Stomach (tissue), 4 donors: ENCODE data around the gene TTC34.

Experiments
- EP300 ChIP-seq: sonication (generic); formaldehyde crosslinking; IDR thresholded peaks from one replicate; pipeline ENCODE4 v1.6.1; 2017; ENCODE audit warnings: antibody characterized with exemption
- POLR2A ChIP-seq, 4 donors: fragments of 450-650 bp; IDR thresholded peaks; one replicate each; pipeline ENCODE4 v1.6.1; 2016; ENCODE audit warnings: antibody characterized with exemption in 4 of 4, control low read depth in 2 of 4, mild to moderate bottlenecking in 1 of 4, moderate library complexity in 1 of 4
- POLR2AphosphoS5 ChIP-seq, 3 donors: sonication (generic); formaldehyde crosslinking; IDR thresholded peaks; one replicate each; pipeline ENCODE4 v1.6.1; 2016; ENCODE audit warnings: antibody characterized with exemption in 3 of 3
- TF ChIP-seq, protein P1 (sequence below), 7 experiments: fragments of 450-650 bp in 4 of 7; fragments of 200-600 bp in 3 of 7; sonication (generic) in 3 of 7; IDR thresholded peaks; one replicate each; pipeline ENCODE4 v1.5.1; 2016 to 2019; ENCODE audit warnings: antibody characterized with exemption in 7 of 7, control low read depth in 2 of 7, mild to moderate bottlenecking in 1 of 7

DNA sequence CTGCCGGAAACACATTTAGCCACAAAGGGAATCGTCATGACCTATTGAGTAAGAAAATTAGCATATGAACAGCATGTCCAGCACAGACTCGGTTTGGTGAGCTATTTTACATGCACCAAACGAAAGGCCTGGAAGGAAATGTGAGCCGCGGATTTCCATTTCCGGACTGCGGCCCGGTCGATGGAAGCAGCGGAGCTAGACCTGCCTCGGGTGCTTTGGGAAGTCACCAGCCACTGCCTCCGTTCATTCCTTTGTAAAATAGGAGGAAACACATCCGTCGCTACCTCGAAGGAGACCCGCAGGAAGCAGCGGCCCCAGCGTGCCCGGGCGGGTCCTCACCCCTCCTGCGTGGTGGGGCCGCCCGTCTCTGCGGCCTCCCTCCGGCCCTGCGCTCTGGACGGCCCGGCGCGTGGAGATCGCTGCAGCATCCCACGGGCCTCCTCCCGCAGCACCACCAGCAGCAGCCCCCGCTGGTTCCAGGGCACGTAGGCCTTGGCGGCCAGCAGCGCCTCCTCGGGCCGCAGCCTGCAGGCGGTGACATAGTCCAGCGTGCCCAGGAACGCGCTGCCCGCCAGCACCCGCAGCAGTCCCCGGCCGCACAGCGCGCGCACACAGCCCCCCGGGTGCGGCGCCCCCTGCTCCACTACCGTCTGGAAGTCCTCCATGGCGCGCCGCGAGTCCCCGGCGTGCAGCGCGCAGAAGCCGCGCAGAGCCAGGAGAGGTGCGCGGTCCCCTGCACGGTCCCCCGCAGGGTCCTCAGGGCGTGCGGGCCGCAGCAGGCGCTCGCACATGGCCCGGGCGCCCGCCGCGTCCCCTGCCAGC is 12.1 kb downstream of the TTC34 start:
- TF ChIP-seq, protein P1, sequence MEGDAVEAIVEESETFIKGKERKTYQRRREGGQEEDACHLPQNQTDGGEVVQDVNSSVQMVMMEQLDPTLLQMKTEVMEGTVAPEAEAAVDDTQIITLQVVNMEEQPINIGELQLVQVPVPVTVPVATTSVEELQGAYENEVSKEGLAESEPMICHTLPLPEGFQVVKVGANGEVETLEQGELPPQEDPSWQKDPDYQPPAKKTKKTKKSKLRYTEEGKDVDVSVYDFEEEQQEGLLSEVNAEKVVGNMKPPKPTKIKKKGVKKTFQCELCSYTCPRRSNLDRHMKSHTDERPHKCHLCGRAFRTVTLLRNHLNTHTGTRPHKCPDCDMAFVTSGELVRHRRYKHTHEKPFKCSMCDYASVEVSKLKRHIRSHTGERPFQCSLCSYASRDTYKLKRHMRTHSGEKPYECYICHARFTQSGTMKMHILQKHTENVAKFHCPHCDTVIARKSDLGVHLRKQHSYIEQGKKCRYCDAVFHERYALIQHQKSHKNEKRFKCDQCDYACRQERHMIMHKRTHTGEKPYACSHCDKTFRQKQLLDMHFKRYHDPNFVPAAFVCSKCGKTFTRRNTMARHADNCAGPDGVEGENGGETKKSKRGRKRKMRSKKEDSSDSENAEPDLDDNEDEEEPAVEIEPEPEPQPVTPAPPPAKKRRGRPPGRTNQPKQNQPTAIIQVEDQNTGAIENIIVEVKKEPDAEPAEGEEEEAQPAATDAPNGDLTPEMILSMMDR (IDR thresholded peaks at IDR 0.05), result no peak
- TF ChIP-seq POLR2A (IDR thresholded peaks at IDR 0.05), result no peak
- TF ChIP-seq POLR2AphosphoS5 (IDR thresholded peaks at IDR 0.05), result no peak
- TF ChIP-seq EP300, result no peak
